Heart left ventricle (tissue), 16 donors: Measurements from ENCODE around the gene CUX1. TPM values are rescaled to one million over a fixed set of nuclear protein-coding genes. Genes with fewer than 3 reads are reported as not detected.

Source experiments
- ATAC-seq, 4 donors: fragments of 200-7000 bp; cut with Tn5 transposase; one replicate each; pipeline ENCODE4 v1.9.1; 2020 to 2022; ENCODE audit warnings: moderate library complexity in 4 of 4, mild to moderate bottlenecking in 3 of 4, moderate number of reproducible peaks in 1 of 4
- DNase-seq, 5 donors: peaks; one replicate each; pipeline ENCODE4 v3.0.0-alpha.2; 2020
- H3K27ac ChIP-seq, 12 donors: fragments of 200-600 bp; sonication (generic) in 4 of 12; one replicate each; pipeline versions ENCODE4 v1.5.0 to v1.8.0; 2016 to 2022; ENCODE audit warnings: mild to moderate bottlenecking in 2 of 12
- H3K27me3 ChIP-seq, 9 donors: fragments of 200-600 bp; sonication (generic) in 2 of 9; one replicate each; pipeline versions ENCODE4 v1.5.1 to v1.8.0; 2016 to 2022; ENCODE audit warnings: mild to moderate bottlenecking in 3 of 9
- H3K36me3 ChIP-seq, 9 donors: fragments of 200-600 bp; sonication (generic) in 2 of 9; one replicate each; pipeline versions ENCODE4 v1.5.0 to v1.8.0; 2018 to 2022; ENCODE audit warnings: mild to moderate bottlenecking in 2 of 9
- H3K4me1 ChIP-seq, 12 donors: fragments of 200-600 bp; sonication (generic) in 4 of 12; one replicate each; pipeline versions ENCODE4 v1.5.0 to v1.8.0; 2016 to 2022; ENCODE audit warnings: mild to moderate bottlenecking in 3 of 12
- H3K4me3 ChIP-seq, 12 donors: fragments of 200-600 bp; sonication (generic) in 4 of 12; one replicate each; pipeline versions ENCODE4 v1.5.0 to v1.8.0; 2017 to 2022; ENCODE audit warnings: mild to moderate bottlenecking in 9 of 12, moderate library complexity in 4 of 12
- H3K9me3 ChIP-seq, 12 donors: fragments of 200-600 bp; sonication (generic) in 4 of 12; one replicate each; pipeline versions ENCODE4 v1.5.0 to v1.8.0; 2016 to 2022; ENCODE audit warnings: mild to moderate bottlenecking in 1 of 12
- CTCF ChIP-seq, 12 donors: fragments of 200-600 bp; sonication (generic) in 4 of 12; IDR thresholded peaks; one replicate each; pipeline versions ENCODE4 v1.5.0 to v1.8.0; 2018 to 2022; ENCODE audit warnings: antibody characterized with exemption in 12 of 12, mild to moderate bottlenecking in 5 of 12
- POLR2A ChIP-seq, 2 donors: fragments of 450-650 bp; IDR thresholded peaks; one replicate each; pipeline ENCODE4 v1.6.1; 2017; ENCODE audit warnings: antibody characterized with exemption in 2 of 2, mild to moderate bottlenecking in 2 of 2, moderate library complexity in 2 of 2
- WGBS, 4 donors: extraction: QIAGEN DNeasy Blood & Tissue Kit in 2 of 4; methylation state at CpG; one replicate each; pipeline versions ENCODE4 v1.1.5 to v1.1.7; 2013 to 2018; 5-methylcytosine and 5-hydroxymethylcytosine counted together
- intact Hi-C, 10 donors: fragments of 100-400 bp; cut with DNase I; formaldehyde crosslinking; loops; one replicate each; pipeline versions ENCODE4 v1.11.1 to v1.14.2; 2022
- polyA plus RNA-seq, 2 donors: library from polyadenylated mRNA; stranded (reverse); fragments of 200-250 nt; gene quantifications; one replicate each; pipeline ENCODE4 v1.2.3, GENCODE V29; 2013
- total RNA-seq, 9 donors: library from RNA; depleted of rRNA in 2 of 9; stranded (reverse); fragments of >200 nt in 2 of 9; fragmentation: NEBNext Ultra II Directional in 3 of 9; extraction: Animal tissue kit (Norgen Biotek cat#: 25700) in 3 of 9; gene quantifications; one replicate each; pipeline versions ENCODE4 v1.1.0 to v1.2.4, GENCODE V29; 2016 to 2023
- donor health status: ischemic (EF 13 %, LVEDD 7.1; RV severe dilation, severe dysfunction).
- donor health status: healthy with polysubstance abuse.
- donor health status: DM: no; HTN: yes; CAD: no.
- donor health status: DM: no; HTN: no; CAD: no.
- donor health status: ischemic (EF 25% LVEDD 6.9; RV normal size, moderate dysfunction).
- donor health status: ischemic (EF 25% LVEDD 5.7; RV mildly dilated, moderate dysfunction).
- donor health status: healthy.
- donor health status: DM: yes; HTN: yes; CAD: no.
- donor health status: ischemic (EF 35%, LVEDD 5.7; RV mildly dilated, moderate dysfunction).
- donor health status: nonischemic (EF 11% LVEDD 7.7; RV severe dilation, severe dysfunction).
- donor health status: DM: yes; HTN: yes; CAD: no.
- donor health status: PGD.
- donor health status: ischemic (EF 29% LVEDD 5.4; RV normal size, mild dysfunction).
- donor health status: nonischemic (EF 23%, LVEDD 6.1; RV moderate dilation, normal function).

CUX1 gene
- total and polyA plus RNA-seq, 11 donors: 51.9 to 173 (median 122) TPM

- 74 to 80% (median 79%) methylated on average over 11 to 18 of the region's 18 CpGs for WGBS, 4 donors
These were observed 473.9 kb downstream of the CUX1 start for GRCh38 chr7:102291056-102291915.

GRCh38 chr7:102291916-102292267 is 474.5 kb downstream of the CUX1 start:
- Histone ChIP-seq H3K36me3 (no peaks in the 10 kb centered on the region), H3K27me3 (peaks cover 0 to 4% (median 0%) of the 10 kb centered on the region in 9 donors), H3K4me3 (no peak overlapping the region), H3K9me3 (no peaks in the 10 kb centered on the region), H3K4me1 (peaks cover 0 to 22% (median 12%) of the 10 kb centered on the region in 12 donors), H3K27ac (no peak overlapping the region)
- no peak for ATAC-seq
- intact Hi-C loops: no loop called here
- 75 to 93% (median 76%) methylated on average over 2 of the region's 2 CpGs for WGBS, 4 donors
- no peak for DNase-seq
- no peak for TF ChIP-seq CTCF (IDR thresholded peaks at IDR 0.05)

More at GRCh38 chr7:102291056-102291915, 473.9 kb downstream of the CUX1 start:
- Histone ChIP-seq H3K9me3 (no peaks in the 10 kb centered on the region), H3K36me3 (no peaks in the 10 kb centered on the region), H3K27ac (no peak overlapping the region), H3K4me3 (no peak overlapping the region), H3K27me3 (peaks cover 0 to 4% (median 0%) of the 10 kb centered on the region in 9 donors), H3K4me1 (peaks cover 0 to 23% (median 13%) of the 10 kb centered on the region in 12 donors)
- no peak for DNase-seq
- intact Hi-C loops: no loop called here
- ATAC-seq: no peak
- no peak for TF ChIP-seq POLR2A (IDR thresholded peaks at IDR 0.05)
- TF ChIP-seq CTCF (IDR thresholded peaks at IDR 0.05): no peak

GRCh38 chr7:102292813-102293798 is 475.7 kb downstream of the CUX1 start:
- Histone ChIP-seq H3K9me3 (no peaks in the 10 kb centered on the region), H3K27me3 (peaks cover 0 to 4% (median 0%) of the 10 kb centered on the region in 9 donors), H3K27ac (no peak overlapping the region), H3K4me1 (peaks cover 0 to 12% (median under 1%) of the 10 kb centered on the region in 12 donors), H3K36me3 (no peaks in the 10 kb centered on the region), H3K4me3 (no peak overlapping the region)
- ATAC-seq (no peak), DNase-seq (no peak)
- WGBS, 4 donors: 23 to 33% (median 30%) methylated on average over 34 to 36 of the region's 36 CpGs
- TF ChIP-seq POLR2A (IDR thresholded peaks at IDR 0.05) (no peak), CTCF (IDR thresholded peaks at IDR 0.05) (no peak)
- intact Hi-C loops: no loop called here

- no peak overlapping the region for H3K27ac ChIP-seq
- no peak overlapping the region for H3K4me3 ChIP-seq
- H3K4me1 ChIP-seq: peaks cover 0 to 1% (median 0%) of the 10 kb centered on the region in 12 donors
- no peak for ATAC-seq
- WGBS, 4 donors: 90 to 100% (median 95%) methylated on average over 2 to 3 of the region's 3 CpGs
- no peaks in the 10 kb centered on the region for H3K9me3 ChIP-seq
- DNase-seq: no peak
- H3K27me3 ChIP-seq: peaks cover 0 to 9% (median 3%) of the 10 kb centered on the region in 9 donors
- TF ChIP-seq CTCF (IDR thresholded peaks at IDR 0.05) (no peak), POLR2A (IDR thresholded peaks at IDR 0.05) (no peak)
- no peaks in the 10 kb centered on the region for H3K36me3 ChIP-seq
- intact Hi-C loops: no loop called here
These were observed 477.2 kb downstream of the CUX1 start for GRCh38 chr7:102294589-102294988.
